ENCODE measurements around the gene PRKG2. TPM values are rescaled to one million over a fixed set of nuclear protein-coding genes. Genes with fewer than 3 reads are reported as not detected.

PRKG2 gene
- total and polyA plus RNA-seq, 7 experiments from 2014 or later = 0.19 to 3.4 (median 1.5) TPM

GRCh38 chr4:81179326-81179725, 35.7 kb downstream of the PRKG2 start:
- Mint-ChIP-seq H3K4me1 (no peaks in the 10 kb centered on the region), H3K27ac (no peak overlapping the region), H3K27me3 (peaks cover 0 to 28% (median 14%) of the 10 kb centered on the region in 5 donors), H3K4me3 (no peak overlapping the region), H3K9me3 (peaks cover 0 to 7% (median 0%) of the 10 kb centered on the region in 11 donors), H3K36me3 (peaks cover 0 to 6% (median 0%) of the 10 kb centered on the region in 5 donors)
- H3K9me3 ChIP-seq (ENCODE audit: control insufficient read depth in 2 of 3, low read length in 3 of 3) = no peaks in the 10 kb centered on the region
- no peak overlapping the region for H3K27ac ChIP-seq (ENCODE audit: low read depth, low read length)
- CTCF ChIA-PET = no interaction called here
- no peak for DNase-seq
- intact Hi-C loops (cut with micrococcal nuclease) = no loop called here
- H3K4me3 ChIP-seq (ENCODE audit: low read length) = no peak overlapping the region
- H3K36me3 ChIP-seq (ENCODE audit: control insufficient read depth in 2 of 3, insufficient read depth in 3 of 3, low read length in 3 of 3) = no peaks in the 10 kb centered on the region
- ATAC-seq = no peak
- no peaks in the 10 kb centered on the region for H3K4me1 ChIP-seq (ENCODE audit: control insufficient read depth in 2 of 2, insufficient read depth in 2 of 2, low read length in 2 of 2)
- no peaks in the 10 kb centered on the region for H3K27me3 ChIP-seq (ENCODE audit: control insufficient read depth in 2 of 2, insufficient read depth in 2 of 2, low read length in 2 of 2)
- POLR2A ChIA-PET = no interaction called here

- Histone ChIP-seq H3K4me1 (ENCODE audit: control insufficient read depth in 2 of 2, insufficient read depth in 2 of 2, low read length in 2 of 2) (no peaks in the 10 kb centered on the region), H3K27me3 (ENCODE audit: control insufficient read depth in 2 of 2, insufficient read depth in 2 of 2, low read length in 2 of 2) (peaks cover 0 to 2% of the 10 kb centered on the region in 2 donors), H3K36me3 (ENCODE audit: control insufficient read depth in 2 of 3, insufficient read depth in 3 of 3, low read length in 3 of 3) (no peaks in the 10 kb centered on the region), H3K27ac (ENCODE audit: low read depth, low read length) (no peak overlapping the region), H3K4me3 (ENCODE audit: low read length) (no peak overlapping the region), H3K9me3 (ENCODE audit: control insufficient read depth in 2 of 3, low read length in 3 of 3) (no peaks in the 10 kb centered on the region)
- no peak for ATAC-seq
- intact Hi-C loops (cut with micrococcal nuclease) = no loop called here
- ChIA-PET POLR2A (no interaction called here), CTCF (no interaction called here)
- Mint-ChIP-seq H3K9me3 (peaks cover 0 to 2% (median 0%) of the 10 kb centered on the region in 11 donors), H3K4me1 (no peaks in the 10 kb centered on the region), H3K27me3 (peaks cover 0 to 28% (median 12%) of the 10 kb centered on the region in 5 donors), H3K36me3 (peaks cover 0 to 2% (median 0%) of the 10 kb centered on the region in 5 donors), H3K4me3 (no peak overlapping the region), H3K27ac (no peak overlapping the region)
- DNase-seq = no peak
Measured at GRCh38 chr4:81173213-81173612, 41.8 kb downstream of the PRKG2 start.

DNA sequence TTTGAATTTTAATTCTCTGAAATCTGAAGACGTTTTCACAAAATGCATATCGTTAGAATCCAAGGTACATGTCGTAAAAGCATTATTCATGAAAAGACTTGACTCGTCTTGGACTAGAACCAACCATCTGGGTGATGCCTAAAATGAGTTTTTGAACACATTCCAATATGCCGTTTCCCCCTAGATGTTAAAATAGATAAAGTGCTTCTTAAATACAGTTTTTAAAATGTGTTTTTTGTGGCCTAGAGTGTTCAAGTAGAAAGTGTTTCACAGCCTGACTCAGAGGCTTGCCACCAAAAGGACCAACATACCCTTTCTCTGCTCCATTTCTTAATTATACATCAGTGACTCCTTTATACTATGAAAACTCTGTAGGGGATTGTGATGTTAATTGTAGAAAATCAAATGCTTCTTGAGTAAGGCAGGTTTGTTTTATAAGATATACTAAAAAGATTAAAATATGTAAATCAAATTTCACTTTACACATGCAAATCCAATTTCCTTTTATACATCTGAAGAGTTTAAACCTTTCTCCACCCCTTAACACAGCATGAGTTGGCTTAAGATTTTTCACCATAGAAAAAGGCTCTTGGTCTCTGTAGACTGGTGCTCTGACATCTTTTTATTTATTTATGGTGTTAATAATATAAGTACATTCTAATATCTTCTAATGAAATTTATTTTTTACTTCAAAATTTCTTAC, 48.4 kb downstream of the PRKG2 start:
- Mint-ChIP-seq H3K36me3 (no peaks in the 10 kb centered on the region), H3K4me1 (peaks cover 0 to 6% (median 0%) of the 10 kb centered on the region in 7 donors), H3K4me3 (no peak overlapping the region), H3K27ac (no peak overlapping the region), H3K9me3 (peaks cover 0 to 1% (median 0%) of the 10 kb centered on the region in 11 donors), H3K27me3 (peaks cover 0 to 16% (median 7%) of the 10 kb centered on the region in 5 donors)
- Histone ChIP-seq H3K36me3 (ENCODE audit: control insufficient read depth in 2 of 3, insufficient read depth in 3 of 3, low read length in 3 of 3) (no peaks in the 10 kb centered on the region), H3K27me3 (ENCODE audit: control insufficient read depth in 2 of 2, insufficient read depth in 2 of 2, low read length in 2 of 2) (peaks cover 0 to 2% of the 10 kb centered on the region in 2 donors), H3K27ac (ENCODE audit: low read depth, low read length) (no peak overlapping the region), H3K4me1 (ENCODE audit: control insufficient read depth in 2 of 2, insufficient read depth in 2 of 2, low read length in 2 of 2) (no peaks in the 10 kb centered on the region), H3K4me3 (ENCODE audit: low read length) (no peak overlapping the region), H3K9me3 (ENCODE audit: control insufficient read depth in 2 of 3, low read length in 3 of 3) (no peaks in the 10 kb centered on the region)
- intact Hi-C loops (cut with micrococcal nuclease) = no loop called here
- DNase-seq = no peak
- no peak for ATAC-seq
- POLR2A ChIA-PET = no interaction called here
- CTCF ChIA-PET = no interaction called here

- no peak overlapping the region for H3K27ac Mint-ChIP-seq
- H3K36me3 Mint-ChIP-seq = no peaks in the 10 kb centered on the region
- intact Hi-C loops (cut with micrococcal nuclease) = no loop called here
- ChIA-PET CTCF (no interaction called here), POLR2A (no interaction called here)
- Histone ChIP-seq H3K27ac (ENCODE audit: low read depth, low read length) (no peak overlapping the region), H3K36me3 (ENCODE audit: control insufficient read depth in 2 of 3, insufficient read depth in 3 of 3, low read length in 3 of 3) (no peaks in the 10 kb centered on the region), H3K4me3 (ENCODE audit: low read length) (no peak overlapping the region), H3K9me3 (ENCODE audit: control insufficient read depth in 2 of 3, low read length in 3 of 3) (no peaks in the 10 kb centered on the region), H3K27me3 (ENCODE audit: control insufficient read depth in 2 of 2, insufficient read depth in 2 of 2, low read length in 2 of 2) (peaks cover 0 to 2% of the 10 kb centered on the region in 2 donors), H3K4me1 (ENCODE audit: control insufficient read depth in 2 of 2, insufficient read depth in 2 of 2, low read length in 2 of 2) (no peaks in the 10 kb centered on the region)
- H3K4me3 Mint-ChIP-seq = no peak overlapping the region
- no peak for ATAC-seq
- H3K9me3 Mint-ChIP-seq = no peaks in the 10 kb centered on the region
- peaks cover 0 to 9% (median 6%) of the 10 kb centered on the region in 5 donors for H3K27me3 Mint-ChIP-seq
- no peak for DNase-seq
- H3K4me1 Mint-ChIP-seq = peaks cover 0 to 6% (median 0%) of the 10 kb centered on the region in 7 donors
Measured at GRCh38 chr4:81165861-81166430, 49.1 kb downstream of the PRKG2 start.

GRCh38 chr4:81164623-81165416, 50.2 kb downstream of the PRKG2 start:
- H3K27me3 Mint-ChIP-seq = peaks cover 0 to 6% (median 4%) of the 10 kb centered on the region in 5 donors
- H3K9me3 Mint-ChIP-seq = no peaks in the 10 kb centered on the region
- peaks cover 0 to 6% (median 0%) of the 10 kb centered on the region in 7 donors for H3K4me1 Mint-ChIP-seq
- intact Hi-C loops (cut with micrococcal nuclease) = no loop called here
- Histone ChIP-seq H3K4me1 (ENCODE audit: control insufficient read depth in 2 of 2, insufficient read depth in 2 of 2, low read length in 2 of 2) (no peaks in the 10 kb centered on the region), H3K27me3 (ENCODE audit: control insufficient read depth in 2 of 2, insufficient read depth in 2 of 2, low read length in 2 of 2) (no peaks in the 10 kb centered on the region), H3K4me3 (ENCODE audit: low read length) (no peak overlapping the region), H3K36me3 (ENCODE audit: control insufficient read depth in 2 of 3, insufficient read depth in 3 of 3, low read length in 3 of 3) (no peaks in the 10 kb centered on the region), H3K9me3 (ENCODE audit: control insufficient read depth in 2 of 3, low read length in 3 of 3) (no peaks in the 10 kb centered on the region), H3K27ac (ENCODE audit: low read depth, low read length) (no peak overlapping the region)
- ChIA-PET CTCF (no interaction called here), POLR2A (no interaction called here)
- H3K4me3 Mint-ChIP-seq = no peak overlapping the region
- H3K36me3 Mint-ChIP-seq = no peaks in the 10 kb centered on the region
- H3K27ac Mint-ChIP-seq = no peak overlapping the region
- ATAC-seq (no peak), DNase-seq (no peak)

DNA sequence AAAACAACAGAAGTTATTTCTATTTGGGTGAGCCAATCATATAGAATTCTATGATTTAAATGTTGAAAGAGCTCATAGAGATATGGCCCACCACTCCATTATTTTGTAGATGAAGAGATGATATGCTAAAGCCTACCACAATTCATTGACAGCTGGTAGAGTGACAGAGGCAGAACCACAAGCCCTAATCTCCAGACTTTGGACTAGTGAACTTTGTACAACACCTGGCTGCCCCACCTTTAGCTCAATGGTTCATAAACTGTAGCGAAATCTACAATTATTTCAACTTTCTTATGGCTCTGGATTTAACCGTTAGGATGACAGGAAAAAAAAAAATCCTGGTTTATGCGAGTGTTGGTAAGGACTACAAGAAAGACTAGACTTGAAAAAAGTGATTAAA, 50.9 kb downstream of the PRKG2 start:
- no peaks in the 10 kb centered on the region for H3K9me3 ChIP-seq (ENCODE audit: control insufficient read depth in 2 of 3, low read length in 3 of 3)
- no peak overlapping the region for H3K4me3 ChIP-seq (ENCODE audit: low read length)
- H3K9me3 Mint-ChIP-seq = no peaks in the 10 kb centered on the region
- H3K27me3 Mint-ChIP-seq = peaks cover 0 to 6% (median 0%) of the 10 kb centered on the region in 5 donors
- DNase-seq = no peak
- H3K27ac Mint-ChIP-seq = no peak overlapping the region
- peaks cover 0 to 6% (median 0%) of the 10 kb centered on the region in 7 donors for H3K4me1 Mint-ChIP-seq
- no peaks in the 10 kb centered on the region for H3K4me1 ChIP-seq (ENCODE audit: control insufficient read depth in 2 of 2, insufficient read depth in 2 of 2, low read length in 2 of 2)
- no peak overlapping the region for H3K4me3 Mint-ChIP-seq
- H3K36me3 ChIP-seq (ENCODE audit: control insufficient read depth in 2 of 3, insufficient read depth in 3 of 3, low read length in 3 of 3) = no peaks in the 10 kb centered on the region
- no peaks in the 10 kb centered on the region for H3K27me3 ChIP-seq (ENCODE audit: control insufficient read depth in 2 of 2, insufficient read depth in 2 of 2, low read length in 2 of 2)
- no peaks in the 10 kb centered on the region for H3K36me3 Mint-ChIP-seq
- intact Hi-C loops (cut with micrococcal nuclease) = no loop called here
- H3K27ac ChIP-seq (ENCODE audit: low read depth, low read length) = no peak overlapping the region
- ATAC-seq = no peak
- ChIA-PET CTCF (no interaction called here), POLR2A (no interaction called here)
